Dendritic cell treated with granulocyte-macrophage colony-stimulating factor and Interleukin-4, amounts not matched to agents 40 ng/mL and 50 ng/mL, for 4 days (primary cell): ENCODE data around the gene DND1.
"Not testable (repeated sequence)": the region's sequence is repeated elsewhere in the genome, so short reads cannot be mapped to it uniquely, and the experiment has no call there.

Experiments used
- H3K27ac Mint-ChIP-seq: one replicate; pipeline ENCODE4 v1.8.0; 2022; ENCODE audit warnings: mild to moderate bottlenecking, mixed read lengths
- H3K27me3 Mint-ChIP-seq: one replicate; pipeline ENCODE4 v1.8.0; 2022; ENCODE audit warnings: mild to moderate bottlenecking, mixed read lengths
- H3K36me3 Mint-ChIP-seq: one replicate; pipeline ENCODE4 v1.8.0; 2022; ENCODE audit warnings: low read depth, mixed read lengths
- H3K4me1 Mint-ChIP-seq: one replicate; pipeline ENCODE4 v1.8.0; 2022; ENCODE audit warnings: low read depth, mixed read lengths
- H3K4me3 Mint-ChIP-seq: one replicate; pipeline ENCODE4 v1.8.0; 2022; ENCODE audit warnings: mild to moderate bottlenecking, moderate library complexity, mixed read lengths
- H3K9me3 Mint-ChIP-seq: one replicate; pipeline ENCODE4 v1.8.0; 2022; ENCODE audit warnings: mixed read lengths
- intact Hi-C: fragments of 100-400 bp; cut with micrococcal nuclease; formaldehyde crosslinking; loops from one replicate; pipeline ENCODE4 v1.15.0; 2022

Gene DND1

DNA sequence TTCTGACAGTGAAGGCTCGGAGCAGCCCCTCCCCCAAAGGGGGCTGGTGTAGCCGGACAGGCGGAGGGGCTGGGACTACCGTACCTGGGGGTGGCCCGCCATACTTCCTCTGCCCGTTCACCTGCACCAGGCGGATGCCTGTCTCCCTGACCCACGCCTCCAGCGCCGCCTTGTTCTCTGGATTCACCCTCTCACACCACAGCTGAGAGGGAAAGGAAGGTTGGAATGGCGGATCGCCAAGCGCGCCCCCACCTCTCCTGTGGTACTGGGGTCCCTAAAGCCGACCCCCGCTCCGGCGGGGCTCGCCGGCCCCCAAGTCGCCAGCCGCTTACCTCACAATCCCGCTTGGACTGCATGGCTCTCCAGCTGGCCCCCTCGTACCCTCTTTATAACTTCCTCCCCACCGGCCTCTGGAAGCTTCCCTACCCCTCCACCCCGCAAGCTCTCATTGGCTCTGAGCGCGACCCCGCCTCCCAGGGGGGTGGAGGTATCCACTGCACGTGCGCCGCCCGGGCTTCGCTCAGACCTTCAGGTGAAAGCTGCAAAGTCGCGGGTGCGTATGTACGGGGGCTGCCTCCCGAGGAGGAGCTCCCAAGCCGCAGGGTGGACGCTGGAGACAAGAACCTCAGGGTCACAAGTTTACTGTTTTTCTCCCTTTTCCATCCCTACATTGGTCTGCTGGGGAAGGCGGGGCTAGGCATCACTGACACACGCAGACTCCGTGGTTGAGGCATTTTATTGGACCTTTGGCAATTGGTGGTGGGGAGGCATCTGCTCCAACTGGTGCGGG is at the start of gene DND1:
DND1 (minus strand) TSS at position 390 of the 790 bp plus-strand sequence; CDS start at position 356, 34 bp downstream.
- Mint-ChIP-seq H3K27me3 (no peaks in the 10 kb centered on the region), H3K4me1 (no peaks in the 10 kb centered on the region), H3K9me3 (no peaks in the 10 kb centered on the region), H3K4me3 (no peak within 1 kb of the TSS), H3K36me3 (peaks cover 100% of the 10 kb centered on the region), H3K27ac (no peak within 1 kb of the TSS)
- intact Hi-C loops = no loop called here

DNA sequence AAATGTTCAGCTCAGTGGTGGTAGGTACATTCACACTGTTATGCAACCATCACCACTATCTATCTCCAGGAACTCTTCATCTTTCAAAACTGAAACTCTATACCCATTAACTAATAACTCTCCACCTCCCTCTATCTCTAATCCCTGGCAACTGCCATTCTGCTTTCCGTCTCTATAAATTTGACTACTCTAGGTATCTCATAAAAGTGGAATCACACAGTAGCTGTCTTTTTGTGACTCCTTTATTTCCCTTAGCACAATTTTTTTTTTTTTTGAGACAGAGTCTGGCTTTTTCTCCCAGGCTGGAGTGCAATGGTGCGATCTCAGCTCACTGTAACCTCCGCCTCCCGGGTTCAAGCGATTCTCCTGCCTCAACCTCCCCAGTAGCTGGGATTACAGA is 48.0 kb upstream of the DND1 start:
- Mint-ChIP-seq H3K4me1 (peaks cover 20% of the 10 kb centered on the region), H3K27me3 (peaks cover 27% of the 10 kb centered on the region)
- not testable (repeated sequence) for H3K36me3 Mint-ChIP-seq, H3K27ac Mint-ChIP-seq, H3K9me3 Mint-ChIP-seq, H3K4me3 Mint-ChIP-seq
- intact Hi-C loops = loop anchor here (2.0 kb wide), 1 partner anchor 359 kb away; no protein-coding TSS in a partner anchor

DNA sequence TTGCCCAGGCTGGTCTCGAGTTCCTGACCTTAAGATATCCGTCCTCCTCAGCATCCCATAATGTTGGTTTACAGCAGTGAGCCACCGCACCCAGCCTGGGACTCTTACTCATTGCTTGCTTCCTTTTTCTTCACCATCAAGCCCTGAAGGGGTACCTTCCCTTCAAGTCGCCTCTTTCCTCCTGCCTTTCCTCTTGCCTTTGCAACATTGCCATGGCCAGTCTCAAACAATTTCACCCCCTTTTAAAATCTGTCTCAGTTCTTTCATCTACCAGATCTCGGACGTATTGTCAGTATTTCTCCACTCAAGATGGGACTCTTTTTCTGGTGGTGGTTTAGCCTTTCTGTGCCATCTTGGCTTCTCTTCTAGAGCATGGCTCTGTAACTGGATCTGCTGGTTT is 47.4 kb upstream of the DND1 start:
- intact Hi-C loops = loop anchor here (2.0 kb wide), 1 partner anchor 358 kb away; no protein-coding TSS in a partner anchor
- peaks cover 14% of the 10 kb centered on the region for H3K4me1 Mint-ChIP-seq
- not testable (repeated sequence) for H3K36me3 Mint-ChIP-seq, H3K27ac Mint-ChIP-seq, H3K9me3 Mint-ChIP-seq, H3K4me3 Mint-ChIP-seq
- H3K27me3 Mint-ChIP-seq = peaks cover 27% of the 10 kb centered on the region

DNA sequence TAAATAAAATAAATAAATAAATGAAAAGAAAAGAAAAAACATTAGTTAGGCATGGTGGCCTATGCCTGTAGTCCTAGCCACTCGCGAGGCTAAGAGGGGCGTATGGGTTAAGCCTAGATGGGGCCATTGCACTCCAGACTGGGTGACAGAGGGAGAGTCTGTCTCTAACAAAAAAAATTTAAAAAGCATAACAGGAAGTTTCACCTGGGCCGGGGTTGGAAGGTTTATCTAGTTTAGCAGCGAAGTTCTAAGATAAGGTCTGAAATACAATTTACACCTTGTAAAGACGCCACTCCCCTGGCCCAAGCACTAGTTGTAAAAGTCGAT is 44.9 kb upstream of the DND1 start:
- no peaks in the 10 kb centered on the region for H3K9me3 Mint-ChIP-seq
- H3K4me1 Mint-ChIP-seq = peaks cover 12% of the 10 kb centered on the region
- H3K27me3 Mint-ChIP-seq = peaks cover 10% of the 10 kb centered on the region
- intact Hi-C loops = no loop called here
- H3K36me3 Mint-ChIP-seq = no peaks in the 10 kb centered on the region
- H3K4me3 Mint-ChIP-seq = no peak overlapping the region
- H3K27ac Mint-ChIP-seq = peak overlapping the region; percentile 12

DNA sequence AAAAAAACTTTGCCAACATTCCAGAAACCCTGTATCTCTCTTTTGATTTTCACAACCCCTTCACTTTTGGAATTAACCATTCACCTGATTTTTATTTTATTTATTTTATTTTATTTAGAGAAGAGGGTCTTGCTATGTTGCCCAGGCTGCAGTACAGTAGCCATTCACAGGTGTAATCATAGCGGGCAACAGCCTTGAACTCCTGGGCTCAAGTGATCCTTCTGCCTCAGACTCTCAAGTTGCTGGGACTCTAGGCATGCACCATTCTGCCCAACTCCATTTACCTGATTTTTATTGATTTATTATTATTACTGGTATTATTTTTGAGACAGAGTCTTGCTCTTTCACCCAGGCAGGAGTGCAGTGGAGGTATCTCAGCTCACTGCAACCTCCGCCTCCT is 42.9 kb upstream of the DND1 start:
- intact Hi-C loops = not testable (repeated sequence)
- peaks cover 24% of the 10 kb centered on the region for H3K4me1 Mint-ChIP-seq

DNA sequence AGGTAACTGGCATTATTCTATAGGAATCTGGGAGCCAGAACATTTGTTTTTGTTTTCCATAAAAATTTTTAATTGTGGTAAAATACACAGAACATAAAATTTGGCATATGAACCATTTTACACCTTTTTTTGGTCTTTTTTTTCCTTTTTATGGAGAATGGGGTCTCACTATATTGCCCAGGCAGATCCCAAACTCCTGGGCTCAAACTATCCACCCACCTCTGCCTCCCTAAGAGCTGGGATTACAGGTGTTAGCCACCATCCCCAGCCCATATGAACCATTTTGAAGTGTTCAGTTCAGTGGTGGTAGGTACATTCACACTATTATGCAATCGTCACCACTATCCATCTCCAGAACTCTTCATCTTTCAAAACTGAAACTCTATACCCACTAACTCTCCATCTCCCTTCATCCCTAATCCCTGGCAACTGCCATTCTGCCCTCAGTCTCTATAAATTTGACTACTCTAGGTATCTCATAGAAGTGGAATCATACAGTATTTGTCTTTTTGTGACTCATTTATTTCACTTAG is 40.3 kb upstream of the DND1 start:
- Mint-ChIP-seq H3K27ac (no peak overlapping the region), H3K4me3 (no peak overlapping the region), H3K36me3 (peaks cover 8% of the 10 kb centered on the region), H3K27me3 (no peaks in the 10 kb centered on the region), H3K9me3 (no peaks in the 10 kb centered on the region), H3K4me1 (peaks cover 38% of the 10 kb centered on the region)
- intact Hi-C loops = loop anchor here (5.0 kb wide), 1 partner anchor 166 kb away; the partner anchor contains the start of gene EIF4EBP3

More for the DNA sequence above, 42.9 kb upstream of the DND1 start:
- H3K27ac Mint-ChIP-seq, H3K36me3 Mint-ChIP-seq, H3K9me3 Mint-ChIP-seq, H3K4me3 Mint-ChIP-seq, H3K27me3 Mint-ChIP-seq: not testable (repeated sequence)

DNA sequence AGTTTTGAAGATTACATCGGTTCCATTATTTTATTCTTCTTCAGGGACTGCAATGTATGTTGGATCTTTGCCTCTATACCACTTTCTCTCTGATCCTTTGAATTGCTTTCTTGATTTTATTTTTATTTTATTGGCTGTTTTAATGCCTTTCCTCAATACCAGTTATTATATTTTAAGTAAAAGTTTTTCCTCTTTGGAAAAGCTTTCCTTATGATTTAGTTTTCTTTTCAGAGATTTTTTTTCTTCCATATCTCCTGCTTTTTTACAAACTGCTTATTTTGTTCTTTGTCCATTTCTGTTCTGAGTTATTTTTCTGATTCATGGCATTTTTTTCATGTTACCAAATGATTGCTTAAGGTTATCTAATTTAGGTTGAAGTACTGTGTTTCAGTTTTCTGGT is 38.4 kb upstream of the DND1 start:
- intact Hi-C loops = loop anchor here (1.0 to 5.0 kb wide), 3 partner anchors 11 to 164 kb away; partner anchors contain the start of genes EIF4EBP3, WDR55 and ZMAT2
- Mint-ChIP-seq H3K4me3 (no peak overlapping the region), H3K27me3 (no peaks in the 10 kb centered on the region), H3K9me3 (no peaks in the 10 kb centered on the region), H3K27ac (peak overlapping the region; percentile 95), H3K4me1 (peaks cover 33% of the 10 kb centered on the region), H3K36me3 (peaks cover 20% of the 10 kb centered on the region)

DNA sequence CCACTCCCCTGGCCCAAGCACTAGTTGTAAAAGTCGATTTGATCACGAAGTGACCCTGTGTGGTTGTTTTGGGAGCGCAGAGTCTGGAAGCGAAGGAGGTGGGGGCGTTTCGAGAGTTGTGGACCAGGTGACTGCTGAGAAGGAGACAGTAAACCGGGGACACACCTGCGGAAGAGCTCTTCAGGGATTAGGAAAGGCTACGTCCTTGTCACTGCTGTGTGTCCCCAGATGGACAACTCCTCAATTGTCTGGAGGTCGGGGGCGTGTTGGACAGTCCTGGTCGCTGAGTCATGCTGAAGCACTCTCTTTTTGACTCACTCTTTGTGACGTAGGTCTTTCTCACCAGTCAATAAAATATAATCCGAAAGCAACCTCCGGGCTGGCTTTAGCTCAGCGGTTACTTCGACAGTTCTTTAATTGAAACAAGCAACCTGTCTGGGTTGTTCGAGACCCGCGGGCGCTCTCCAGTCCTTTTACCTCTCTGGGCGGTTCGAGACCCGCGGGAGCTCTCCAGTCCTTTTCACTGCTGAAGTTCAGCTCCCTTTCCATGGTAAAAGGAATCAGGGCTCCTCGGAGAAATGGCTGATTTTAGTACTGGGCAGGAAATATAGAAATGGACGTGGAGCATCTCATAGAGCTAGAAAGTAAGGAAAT is 37.6 kb upstream of the DND1 start:
- intact Hi-C loops = loop anchor here (1.0 to 5.0 kb wide), 3 partner anchors 11 to 164 kb away; partner anchors contain the start of genes EIF4EBP3, WDR55 and ZMAT2
- Mint-ChIP-seq H3K4me1 (peaks cover 33% of the 10 kb centered on the region), H3K36me3 (peaks cover 27% of the 10 kb centered on the region), H3K27ac (peak overlapping the region; percentile 95), H3K27me3 (no peaks in the 10 kb centered on the region), H3K4me3 (peak overlapping the region; percentile 87), H3K9me3 (no peaks in the 10 kb centered on the region)

DNA sequence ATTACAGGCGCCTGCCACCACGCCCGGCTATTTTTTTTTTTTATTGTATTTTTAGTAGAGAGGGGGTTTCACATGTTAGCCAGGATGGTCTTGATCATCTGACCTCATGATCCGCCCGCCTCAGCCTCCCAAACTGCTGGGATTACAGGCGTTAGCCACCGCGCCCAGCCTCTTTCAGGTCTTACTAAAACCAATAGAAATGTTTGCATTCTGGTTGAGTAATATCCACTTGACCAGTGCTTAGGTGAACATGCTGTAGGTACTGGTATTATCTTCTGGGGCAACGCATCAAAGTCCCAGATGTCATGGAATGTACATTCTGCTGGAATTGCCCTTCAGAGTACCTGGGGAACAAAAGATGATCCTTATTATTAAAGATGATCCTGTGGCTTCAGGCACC is 35.4 kb upstream of the DND1 start:
- intact Hi-C loops, H3K4me3 Mint-ChIP-seq, H3K9me3 Mint-ChIP-seq, H3K27me3 Mint-ChIP-seq, H3K27ac Mint-ChIP-seq: not testable (repeated sequence)
- H3K36me3 Mint-ChIP-seq = peaks cover 50% of the 10 kb centered on the region
- H3K4me1 Mint-ChIP-seq = peaks cover 33% of the 10 kb centered on the region

DNA sequence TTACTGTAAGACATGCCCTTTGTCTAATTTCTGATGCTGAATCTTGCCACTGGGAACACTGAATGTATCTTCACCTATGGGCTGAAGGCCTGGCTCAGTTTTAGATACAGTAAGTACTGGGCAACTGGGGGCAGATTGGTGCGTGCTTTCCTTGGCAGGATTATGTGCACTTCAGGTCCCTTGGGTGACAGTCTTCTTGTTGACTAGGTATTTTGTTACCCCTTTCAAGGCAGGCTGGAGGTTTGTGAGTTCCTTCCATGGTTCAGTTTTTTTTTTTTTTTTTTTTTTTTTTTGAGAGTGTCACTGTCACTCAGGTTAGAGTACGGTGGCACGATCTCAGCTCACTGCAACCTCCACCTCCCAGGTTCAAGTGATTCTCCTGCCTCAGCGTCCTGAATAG is 34.4 kb upstream of the DND1 start:
- Mint-ChIP-seq H3K27me3 (no peaks in the 10 kb centered on the region), H3K36me3 (peaks cover 60% of the 10 kb centered on the region), H3K4me3 (no peak overlapping the region), H3K4me1 (peaks cover 29% of the 10 kb centered on the region), H3K9me3 (no peaks in the 10 kb centered on the region), H3K27ac (no peak overlapping the region)
- intact Hi-C loops = no loop called here

DNA sequence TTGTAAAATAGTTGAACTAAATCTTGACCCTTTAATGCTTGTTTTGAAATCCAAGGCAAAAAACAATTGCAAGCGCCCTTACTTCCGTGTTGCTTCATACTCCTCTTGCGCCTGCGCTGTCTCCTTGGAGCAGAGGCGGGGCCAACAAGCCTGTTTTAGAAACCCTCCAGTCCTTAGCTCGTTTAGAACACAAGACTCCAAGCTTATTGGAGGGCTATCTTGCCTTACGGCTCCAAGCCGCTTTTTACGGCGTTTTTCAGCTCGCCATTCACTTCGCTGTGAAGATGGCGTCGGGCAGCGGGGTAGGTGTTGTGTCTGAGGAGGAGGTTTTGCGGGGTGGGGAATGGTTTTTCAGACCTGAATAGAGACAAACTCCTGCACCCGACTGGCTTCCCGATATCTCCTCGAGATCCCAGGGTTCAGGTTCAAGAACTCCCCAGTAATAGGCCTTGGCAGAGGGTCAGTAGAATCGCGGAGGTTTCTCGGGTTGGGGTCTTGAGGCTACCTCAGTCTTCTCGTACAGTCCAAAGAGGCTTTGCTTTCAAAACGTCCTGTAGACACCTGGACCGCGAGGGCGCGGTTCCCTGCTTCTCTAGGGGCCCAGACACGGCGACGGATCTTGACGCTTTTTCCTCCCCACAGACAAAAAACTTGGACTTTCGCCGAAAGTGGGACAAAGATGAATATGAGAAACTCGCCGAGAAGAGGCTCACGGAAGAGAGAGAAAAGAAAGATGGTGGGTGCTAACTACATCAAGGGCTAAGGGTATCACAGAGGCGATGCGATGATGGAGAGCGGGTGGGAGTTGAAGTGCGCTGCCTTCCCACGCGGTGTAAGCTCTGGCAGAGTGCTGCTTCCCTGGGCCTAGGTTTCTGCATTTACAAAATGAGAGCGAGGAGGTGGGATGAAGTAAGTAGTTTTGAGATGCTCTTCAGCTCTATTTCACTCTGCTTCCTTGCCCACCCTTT is 27.1 kb upstream of the DND1 start, which contains the start of gene ZMAT2:
ZMAT2 (plus strand) TSS at position 271 of the 968 bp plus-strand sequence; CDS start at position 285, 14 bp downstream.
- intact Hi-C loops = loop anchor here (1.0 kb wide), 1 partner anchor 11 kb away; no protein-coding TSS in a partner anchor
- Mint-ChIP-seq H3K27ac (peak within 1 kb of the TSS; percentile 94), H3K9me3 (no peaks in the 10 kb centered on the region), H3K4me3 (peak within 1 kb of the TSS; percentile 97), H3K27me3 (no peaks in the 10 kb centered on the region), H3K4me1 (peaks cover 28% of the 10 kb centered on the region), H3K36me3 (peaks cover 95% of the 10 kb centered on the region)

DNA sequence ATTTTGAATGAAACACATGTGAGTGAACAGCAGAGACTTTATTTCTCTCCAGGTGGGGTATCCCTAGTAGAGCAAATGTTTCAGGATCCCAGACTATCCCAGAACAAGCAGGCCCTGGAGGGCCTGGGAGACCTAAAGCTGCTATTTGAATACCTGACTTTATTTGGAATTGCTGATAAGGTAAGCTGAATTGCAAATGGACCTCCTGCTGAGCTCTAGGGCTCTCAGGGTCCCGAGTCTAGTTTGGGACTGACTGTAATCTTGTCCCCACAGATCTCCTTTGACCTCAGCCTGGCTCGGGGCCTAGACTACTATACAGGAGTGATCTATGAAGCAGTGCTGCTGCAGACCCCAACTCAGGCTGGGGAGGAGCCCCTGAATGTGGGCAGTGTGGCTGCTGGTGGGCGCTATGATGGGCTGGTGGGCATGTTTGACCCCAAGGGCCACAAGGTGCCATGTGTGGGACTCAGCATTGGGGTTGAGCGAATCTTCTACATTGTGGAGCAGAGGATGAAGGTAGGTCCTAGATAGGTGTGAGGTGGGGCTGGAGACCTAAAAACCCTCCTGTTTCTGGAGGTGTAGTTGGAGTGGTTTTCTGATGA is 23.6 kb upstream of the DND1 start:
- Mint-ChIP-seq H3K27me3 (no peaks in the 10 kb centered on the region), H3K9me3 (no peaks in the 10 kb centered on the region), H3K4me1 (peaks cover 32% of the 10 kb centered on the region), H3K36me3 (peaks cover 88% of the 10 kb centered on the region), H3K4me3 (no peak overlapping the region), H3K27ac (no peak overlapping the region)
- intact Hi-C loops = loop anchor here (10.0 kb wide), 1 partner anchor 292 kb away; the partner anchor contains the start of gene ANKHD1

DNA sequence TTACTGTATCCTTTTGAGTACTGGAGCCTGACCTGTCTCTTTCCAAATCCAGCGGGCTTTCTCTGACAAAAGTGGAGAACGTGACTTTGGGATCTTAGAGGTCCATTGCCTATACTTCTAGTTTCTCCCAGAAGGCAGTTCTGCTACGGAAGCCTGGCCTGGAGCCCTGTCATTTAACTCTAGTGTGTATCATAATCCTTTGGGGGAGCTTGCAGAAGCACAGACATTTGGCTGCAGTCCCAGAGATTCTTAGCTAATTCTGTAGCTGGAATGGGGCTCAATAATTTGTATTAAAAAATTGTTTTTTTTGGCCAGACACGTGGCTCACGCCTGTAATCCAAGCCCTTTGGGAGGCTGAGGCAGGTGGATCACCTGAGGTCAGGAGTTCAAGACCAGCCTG is 20.9 kb upstream of the DND1 start:
- H3K27me3 Mint-ChIP-seq = no peaks in the 10 kb centered on the region
- intact Hi-C loops = loop anchor here (5.0 to 10.0 kb wide), 2 partner anchors 47 to 289 kb away; partner anchors contain the start of genes ANKHD1, IK and NDUFA2
- H3K4me3 Mint-ChIP-seq = no peak overlapping the region
- peaks cover 85% of the 10 kb centered on the region for H3K36me3 Mint-ChIP-seq
- H3K9me3 Mint-ChIP-seq = no peaks in the 10 kb centered on the region
- no peak overlapping the region for H3K27ac Mint-ChIP-seq
- peaks cover 26% of the 10 kb centered on the region for H3K4me1 Mint-ChIP-seq
